Astrocyte (in vitro differentiated cells and primary cell): ENCODE data around the gene CRADD.

Experiments
- EZH2 ChIP-seq: IDR thresholded peaks from 2 replicates; pipeline ENCODE4 v1.6.1; 2012; ENCODE audit warnings: mild to moderate bottlenecking, low read length, inconsistent platforms; ENCODE audit not compliant: insufficient read depth
- TF ChIP-seq, protein P1 (sequence below): IDR thresholded peaks from 2 replicates; pipeline ENCODE4 v1.5.1; 2011; ENCODE audit warnings: low read depth, mild to moderate bottlenecking, inconsistent platforms, low read length, moderate library complexity; ENCODE audit not compliant: insufficient read depth

DNA sequence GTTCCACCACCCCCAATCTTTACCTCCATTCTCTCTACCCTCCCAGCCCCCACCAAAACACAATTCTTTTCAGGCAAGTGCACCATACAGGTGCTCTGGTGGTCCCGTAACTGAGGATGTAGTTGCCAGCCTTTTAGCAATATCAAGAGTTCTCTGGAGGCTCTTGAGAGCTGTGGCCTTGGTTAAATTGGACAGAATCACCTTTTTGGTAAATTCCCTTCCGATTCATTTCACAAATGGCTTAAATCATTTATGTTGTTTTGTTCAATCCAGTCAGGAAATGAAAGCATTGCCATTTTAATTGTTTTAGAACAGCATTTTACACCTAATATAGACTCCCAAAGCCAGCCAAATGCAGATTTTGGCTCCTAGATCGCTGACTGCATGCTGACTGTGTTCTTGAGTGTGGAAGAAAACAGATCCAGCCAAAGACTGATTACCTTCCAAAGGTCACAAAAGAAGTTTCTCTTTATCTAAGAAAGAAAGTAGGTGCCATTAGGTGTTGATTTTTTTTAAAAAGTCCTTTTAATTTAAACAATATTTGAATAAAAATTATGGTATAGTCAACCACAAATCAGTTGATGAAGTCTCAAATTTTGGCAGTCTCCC, 25.6 kb downstream of the CRADD start:
- TF ChIP-seq, protein P1, sequence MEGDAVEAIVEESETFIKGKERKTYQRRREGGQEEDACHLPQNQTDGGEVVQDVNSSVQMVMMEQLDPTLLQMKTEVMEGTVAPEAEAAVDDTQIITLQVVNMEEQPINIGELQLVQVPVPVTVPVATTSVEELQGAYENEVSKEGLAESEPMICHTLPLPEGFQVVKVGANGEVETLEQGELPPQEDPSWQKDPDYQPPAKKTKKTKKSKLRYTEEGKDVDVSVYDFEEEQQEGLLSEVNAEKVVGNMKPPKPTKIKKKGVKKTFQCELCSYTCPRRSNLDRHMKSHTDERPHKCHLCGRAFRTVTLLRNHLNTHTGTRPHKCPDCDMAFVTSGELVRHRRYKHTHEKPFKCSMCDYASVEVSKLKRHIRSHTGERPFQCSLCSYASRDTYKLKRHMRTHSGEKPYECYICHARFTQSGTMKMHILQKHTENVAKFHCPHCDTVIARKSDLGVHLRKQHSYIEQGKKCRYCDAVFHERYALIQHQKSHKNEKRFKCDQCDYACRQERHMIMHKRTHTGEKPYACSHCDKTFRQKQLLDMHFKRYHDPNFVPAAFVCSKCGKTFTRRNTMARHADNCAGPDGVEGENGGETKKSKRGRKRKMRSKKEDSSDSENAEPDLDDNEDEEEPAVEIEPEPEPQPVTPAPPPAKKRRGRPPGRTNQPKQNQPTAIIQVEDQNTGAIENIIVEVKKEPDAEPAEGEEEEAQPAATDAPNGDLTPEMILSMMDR: no peak
- no peak for TF ChIP-seq EZH2
